Kidney (tissue), 22 donors: Measurements from ENCODE around the gene LYRM1. TPM values are rescaled to one million over a fixed set of nuclear protein-coding genes. Genes with fewer than 3 reads are reported as not detected.

Source experiments
- DNase-seq, 5 donors: peaks; one replicate each; pipeline ENCODE4 v3.0.0-alpha.2; 2013 to 2020
- FAIRE-seq: peaks from 2 replicates; lab custom pipeline; 2012; peaks lifted over from hg19 to GRCh38; lab: Jason Lieb, UNC
- H3K27ac ChIP-seq, 2 donors: one replicate each; pipeline ENCODE4 v1.7.0; 2013; ENCODE audit warnings: low read depth in 2 of 2, low read length in 2 of 2, inconsistent platforms in 1 of 2
- H3K27me3 ChIP-seq: one replicate; pipeline ENCODE4 v1.7.1; 2013; ENCODE audit warnings: low read length, inconsistent platforms; ENCODE audit not compliant: control insufficient read depth, insufficient read depth
- H3K36me3 ChIP-seq, 3 donors: one replicate each; pipeline versions ENCODE4 v1.7.0 to v1.7.1; 2013; ENCODE audit warnings: low read length in 3 of 3, control low read depth in 1 of 3, inconsistent platforms in 1 of 3; ENCODE audit not compliant: insufficient read depth in 3 of 3, control insufficient read depth in 2 of 3
- H3K4me1 ChIP-seq, 3 donors: one replicate each; pipeline versions ENCODE4 v1.7.0 to v1.7.1; 2013; ENCODE audit warnings: low read length in 3 of 3, inconsistent platforms in 1 of 3, low read depth in 1 of 3; ENCODE audit not compliant: control insufficient read depth in 2 of 3, insufficient read depth in 2 of 3
- H3K4me3 ChIP-seq, 3 donors: one replicate each; pipeline versions ENCODE4 v1.7.0 to v1.8.1; 2013; ENCODE audit warnings: low read length in 3 of 3, control low read depth in 1 of 3, inconsistent platforms in 1 of 3
- H3K9ac ChIP-seq, 3 donors: one replicate each; pipeline versions ENCODE4 v1.7.0 to v1.7.1; 2013; ENCODE audit warnings: low read length in 3 of 3, control low read depth in 1 of 3, inconsistent platforms in 1 of 3
- H3K9me3 ChIP-seq, 3 donors: one replicate each; pipeline versions ENCODE4 v1.7.0 to v1.7.1; 2013; ENCODE audit warnings: low read length in 3 of 3, control low read depth in 1 of 3, inconsistent platforms in 1 of 3; ENCODE audit not compliant: control insufficient read depth in 2 of 3, insufficient read depth in 1 of 3
- intact Hi-C: fragments of 100-400 bp; cut with DNase I; formaldehyde crosslinking; loops from one replicate; pipeline ENCODE4 v1.11.1; 2022
- long read RNA-seq, 10 donors: library from polyadenylated mRNA in 1 of 10; unstranded in 1 of 10; transcript quantifications; one replicate each; pipeline ENCODE4 v2.0.0 and lab custom pipeline, GENCODE V29; 2021 to 2026
- polyA plus RNA-seq: library from polyadenylated mRNA; stranded (reverse); fragments of 350-450 nt; fragmentation: Illumina TruSeq; extraction: RNeasy Lipid Tissue Mini Kit (QIAGEN cat#74804); gene quantifications from one replicate; pipeline ENCODE4 v1.2.3, GENCODE V29; 2014; ENCODE audit warnings: low read depth, low replicate concordance; ENCODE audit not compliant: insufficient read depth
- total RNA-seq: library from RNA; stranded (reverse); fragmentation: NEBNext Ultra II Directional; extraction: Animal tissue kit (Norgen Biotek cat#: 25700); gene quantifications from one replicate; pipeline ENCODE4 v1.2.1, GENCODE V29; 2021
- TF ChIP-seq, protein P1 (sequence below): IDR thresholded peaks from 3 replicates; pipeline ENCODE4 v1.5.1; 2012; ENCODE audit warnings: mild to moderate bottlenecking, moderate library complexity, borderline replicate concordance; ENCODE audit not compliant: insufficient read depth; ENCODE audit errors: extremely low read depth
- donor health status: control.
- donor health status: control.
- donor health status: control.
- donor health status: control.
- donor health status: control.
- donor health status: DM: yes; HTN: yes; CAD: no.
- donor health status: Normal renal cell carcinoma (clear cell type).

LYRM1 gene, protein sequence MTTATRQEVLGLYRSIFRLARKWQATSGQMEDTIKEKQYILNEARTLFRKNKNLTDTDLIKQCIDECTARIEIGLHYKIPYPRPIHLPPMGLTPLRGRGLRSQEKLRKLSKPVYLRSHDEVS
- total RNA-seq (31.7 TPM), polyA plus RNA-seq (61.5 TPM)
- long read RNA-seq, donor 1, partial matches to known transcripts, result 0 of 9 reads
- long read RNA-seq, donor 1, other reads (novel, unspliced or antisense), result 0 of 9 reads
- long read RNA-seq, donor 2, partial matches to known transcripts, result 0 of 9 reads
- long read RNA-seq, donor 2, other reads (novel, unspliced or antisense), result 0 of 9 reads
- long read RNA-seq, donor 3, transcript LYRM1-208 (4 exons, 460 nt), result major isoform, 5 of 56 reads
- long read RNA-seq, donor 3, partial matches to known transcripts, result 47 of 56 reads
- long read RNA-seq, donor 3, other reads (novel, unspliced or antisense), result 0 of 56 reads
- long read RNA-seq, donor 4, transcript LYRM1-208 (4 exons, 460 nt), result major isoform, 5 of 9 reads
- long read RNA-seq, donor 4, partial matches to known transcripts, result 0 of 9 reads
- long read RNA-seq, donor 4, other reads (novel, unspliced or antisense), result 0 of 9 reads
- long read RNA-seq, donor 5, result 0 reads
- long read RNA-seq, donor 6, transcript LYRM1-204 (4 exons, 1,558 nt), result major isoform, 5 of 51 reads
- long read RNA-seq, donor 6, partial matches to known transcripts, result 40 of 51 reads
- long read RNA-seq, donor 6, other reads (novel, unspliced or antisense), result 0 of 51 reads
- long read RNA-seq, donor 7, transcript LYRM1-204 (4 exons, 1,558 nt), result major isoform, 8 of 24 reads
- long read RNA-seq, donor 7, transcript LYRM1-208 (4 exons, 460 nt), result minor isoform, 7 of 24 reads
- long read RNA-seq, donor 7, partial matches to known transcripts, result 0 of 24 reads
- long read RNA-seq, donor 7, other reads (novel, unspliced or antisense), result 5 of 24 reads
- long read RNA-seq, donor 8, partial matches to known transcripts, result 0 of 11 reads
- long read RNA-seq, donor 8, other reads (novel, unspliced or antisense), result 0 of 11 reads
- long read RNA-seq, donor 9, partial matches to known transcripts, result 0 of 4 reads
- long read RNA-seq, donor 9, other reads (novel, unspliced or antisense), result 0 of 4 reads
- long read RNA-seq, donor 10, partial matches to known transcripts, result 0 of 6 reads
- long read RNA-seq, donor 10, other reads (novel, unspliced or antisense), result 0 of 6 reads

DNA sequence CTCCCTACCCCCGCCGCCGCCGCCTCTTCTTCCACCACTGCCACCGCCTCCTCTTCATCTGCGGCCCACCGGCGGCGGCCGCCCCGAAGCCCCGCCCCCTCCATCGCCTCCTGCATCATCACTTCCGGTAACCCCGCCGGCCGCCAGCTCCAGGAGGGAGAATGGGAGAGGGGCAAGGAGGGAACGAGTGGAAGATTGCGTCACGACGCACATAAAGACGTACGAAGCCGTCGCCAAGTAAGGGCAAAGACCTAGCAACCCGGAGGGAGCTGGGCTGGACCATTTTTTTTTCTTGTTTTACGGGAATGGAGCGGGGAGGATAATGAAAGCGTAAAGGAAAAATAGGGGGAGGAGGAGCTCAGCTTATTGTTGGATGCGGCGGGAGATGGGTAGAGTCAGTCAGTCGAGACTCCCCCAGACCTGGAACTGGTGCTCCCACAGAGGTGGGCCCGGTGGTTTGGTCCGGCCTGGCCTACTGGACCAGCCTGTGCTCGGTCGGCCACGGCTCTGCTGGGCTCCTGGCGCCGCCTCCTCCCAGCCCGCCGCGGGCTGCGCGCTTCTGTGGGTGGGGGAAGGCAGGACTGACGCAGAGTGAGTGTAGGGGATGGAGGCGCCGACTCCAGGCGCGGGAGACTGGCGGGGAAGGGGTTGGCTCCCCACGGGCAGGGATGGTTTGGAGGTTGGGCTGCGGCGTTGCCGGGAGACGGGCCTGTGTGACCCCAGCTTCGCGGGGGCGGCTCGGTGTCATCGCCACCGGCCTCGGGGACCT, at the start of gene LYRM1, which contains the start of gene DCUN1D3:
LYRM1 (plus strand) TSS at position 473 of the 769 bp plus-strand sequence. CDS start 14,785 bp downstream, outside the sequence.
DCUN1D3 (minus strand) TSS at position 60 of the 769 bp plus-strand sequence. CDS start 37,820 bp downstream, outside the sequence.
- TF ChIP-seq, protein P1, sequence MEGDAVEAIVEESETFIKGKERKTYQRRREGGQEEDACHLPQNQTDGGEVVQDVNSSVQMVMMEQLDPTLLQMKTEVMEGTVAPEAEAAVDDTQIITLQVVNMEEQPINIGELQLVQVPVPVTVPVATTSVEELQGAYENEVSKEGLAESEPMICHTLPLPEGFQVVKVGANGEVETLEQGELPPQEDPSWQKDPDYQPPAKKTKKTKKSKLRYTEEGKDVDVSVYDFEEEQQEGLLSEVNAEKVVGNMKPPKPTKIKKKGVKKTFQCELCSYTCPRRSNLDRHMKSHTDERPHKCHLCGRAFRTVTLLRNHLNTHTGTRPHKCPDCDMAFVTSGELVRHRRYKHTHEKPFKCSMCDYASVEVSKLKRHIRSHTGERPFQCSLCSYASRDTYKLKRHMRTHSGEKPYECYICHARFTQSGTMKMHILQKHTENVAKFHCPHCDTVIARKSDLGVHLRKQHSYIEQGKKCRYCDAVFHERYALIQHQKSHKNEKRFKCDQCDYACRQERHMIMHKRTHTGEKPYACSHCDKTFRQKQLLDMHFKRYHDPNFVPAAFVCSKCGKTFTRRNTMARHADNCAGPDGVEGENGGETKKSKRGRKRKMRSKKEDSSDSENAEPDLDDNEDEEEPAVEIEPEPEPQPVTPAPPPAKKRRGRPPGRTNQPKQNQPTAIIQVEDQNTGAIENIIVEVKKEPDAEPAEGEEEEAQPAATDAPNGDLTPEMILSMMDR, result no peak
- Histone ChIP-seq H3K4me1 (peaks cover 0 to 26% (median 12%) of the 10 kb centered on the region in 3 donors), H3K9ac (peak within 1 kb of the TSS; percentile 86 to 93 (median 90)), H3K4me3 (peak within 1 kb of the TSS; percentile 81 to 93 (median 83)), H3K9me3 (no peaks in the 10 kb centered on the region), H3K27ac (peak within 1 kb of the TSS; percentile 95 to 97), H3K27me3 (no peaks in the 10 kb centered on the region), H3K36me3 (peaks cover 0 to 2% (median 0%) of the 10 kb centered on the region in 3 donors)
- intact Hi-C loops, result no loop called here
- DNase-seq, result peak; percentile 99
- FAIRE-seq, result peak; percentile 11

DNA sequence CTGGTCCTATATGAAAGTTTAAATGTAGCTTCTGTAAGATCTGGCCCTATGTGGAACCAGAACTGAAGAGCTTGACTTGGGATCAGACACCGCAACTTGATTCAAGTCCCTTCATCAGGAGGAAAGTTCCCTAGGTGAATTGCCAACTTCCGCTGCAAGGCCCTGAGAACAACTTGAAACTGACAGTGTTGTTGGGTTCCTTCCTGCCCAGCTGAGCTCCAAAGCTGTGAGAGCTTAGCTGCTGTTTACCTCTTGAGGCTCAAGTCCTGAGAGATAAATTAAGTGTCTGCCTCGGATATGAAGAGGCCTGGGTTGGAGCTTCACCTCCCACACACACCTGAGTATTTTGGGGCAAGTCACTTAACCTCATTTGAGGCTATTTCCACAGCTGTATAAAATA, 49.6 kb upstream of the LYRM1 start:
- Histone ChIP-seq H3K4me1 (peaks cover 0 to 14% (median 9%) of the 10 kb centered on the region in 3 donors), H3K27me3 (no peaks in the 10 kb centered on the region), H3K9me3 (no peaks in the 10 kb centered on the region), H3K27ac (no peak overlapping the region), H3K4me3 (no peak overlapping the region), H3K36me3 (peaks cover 0 to 4% (median 0%) of the 10 kb centered on the region in 3 donors), H3K9ac (no peak overlapping the region)
- intact Hi-C loops, result no loop called here
- TF ChIP-seq, protein P1, result no peak
- DNase-seq, result no peak
- no peak for FAIRE-seq

DNA sequence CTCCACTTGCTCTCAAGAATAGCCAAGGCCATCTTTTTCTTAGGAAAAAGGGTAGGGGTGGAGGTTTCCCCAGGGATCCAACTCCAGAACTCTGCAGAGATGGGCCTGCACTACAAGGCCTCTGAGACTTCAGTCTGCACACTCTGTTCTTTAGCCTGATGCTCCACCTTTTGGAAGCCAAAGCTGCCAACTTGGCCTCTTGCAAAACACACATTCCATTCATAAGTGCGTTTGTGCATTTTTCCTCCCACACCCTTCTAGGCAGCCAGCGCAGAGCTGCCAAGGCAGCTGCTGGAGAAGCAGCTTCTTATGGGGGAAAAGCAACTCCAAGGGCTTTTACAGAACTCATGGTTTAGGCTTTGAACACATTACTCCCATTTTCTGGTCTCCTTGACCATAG, 49.0 kb upstream of the LYRM1 start:
- Histone ChIP-seq H3K27ac (no peak overlapping the region), H3K27me3 (no peaks in the 10 kb centered on the region), H3K4me1 (peaks cover 0 to 14% (median 9%) of the 10 kb centered on the region in 3 donors), H3K9ac (no peak overlapping the region), H3K4me3 (no peak overlapping the region), H3K9me3 (no peaks in the 10 kb centered on the region), H3K36me3 (peaks cover 0 to 4% (median 0%) of the 10 kb centered on the region in 3 donors)
- intact Hi-C loops, result no loop called here
- FAIRE-seq (no peak), DNase-seq (peak in 3 of 5 donors; percentile 45 to 87 (median 47))
- TF ChIP-seq, protein P1, result no peak
